ENCODE data around the gene OTUB1.

- TF ChIP-seq CTCF (IDR thresholded peaks at IDR 0.05; ENCODE audit: poor library complexity) (no peak), EZH2 (IDR thresholded peaks at IDR 0.05; ENCODE audit: borderline replicate concordance) (no peak)
Measured at GRCh38 chr11:64008914-64009633, 22.8 kb downstream of the OTUB1 start.
